CD4-positive, alpha-beta T cell treated with Interleukin-2 at 100 ng/mL for 4 hours (primary cell): ENCODE measurements around the gene RNF168.
"Not testable (repeated sequence)": the region's sequence is repeated elsewhere in the genome, so short reads cannot be mapped to it uniquely, and the experiment has no call there.

ENCODE experiments used
- DNase-seq: peaks from one replicate; pipeline ENCODE4 v3.0.0-alpha.2; 2020; ENCODE audit warnings: low spot score

The RNF168 gene

DNA sequence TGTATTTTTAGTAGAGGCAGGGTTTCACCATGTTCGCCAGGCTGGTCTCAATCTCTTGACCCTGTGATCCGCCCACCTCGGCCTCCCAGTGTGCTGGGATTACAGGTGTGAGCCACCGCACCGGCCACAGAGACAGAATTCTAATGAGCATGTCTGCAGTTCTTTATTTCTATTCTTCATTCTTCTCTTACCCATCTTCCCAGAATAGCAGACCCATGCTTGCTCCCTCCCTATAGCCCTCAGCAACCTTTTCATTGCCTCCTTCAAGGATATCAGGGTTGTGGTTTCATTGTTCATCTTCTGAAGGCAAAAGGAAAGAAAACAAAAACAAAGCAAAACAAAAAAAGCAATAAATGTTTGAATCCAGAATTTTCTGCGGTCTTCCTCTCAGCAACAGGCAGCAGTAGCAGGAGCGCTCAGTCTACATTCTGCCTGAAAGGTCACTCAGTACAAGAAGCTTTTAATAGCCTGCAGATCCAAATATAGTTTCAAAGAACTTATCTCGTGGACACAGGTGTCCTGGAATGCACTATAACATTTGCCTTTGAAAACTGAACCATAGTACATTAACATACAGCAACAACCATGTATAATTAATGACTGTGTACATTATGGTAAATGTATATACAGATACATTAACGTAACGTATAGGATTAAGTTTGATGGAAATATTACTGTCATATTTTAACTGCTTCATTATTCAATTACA is 11.5 kb upstream of the RNF168 start, which contains the start of gene SMCO1:
Gene SMCO1, minus strand, starts transcription at position 434 of the 709 bp plus-strand sequence. Its CDS starts 137 bp downstream, at position 297.
- no peak for DNase-seq

DNA sequence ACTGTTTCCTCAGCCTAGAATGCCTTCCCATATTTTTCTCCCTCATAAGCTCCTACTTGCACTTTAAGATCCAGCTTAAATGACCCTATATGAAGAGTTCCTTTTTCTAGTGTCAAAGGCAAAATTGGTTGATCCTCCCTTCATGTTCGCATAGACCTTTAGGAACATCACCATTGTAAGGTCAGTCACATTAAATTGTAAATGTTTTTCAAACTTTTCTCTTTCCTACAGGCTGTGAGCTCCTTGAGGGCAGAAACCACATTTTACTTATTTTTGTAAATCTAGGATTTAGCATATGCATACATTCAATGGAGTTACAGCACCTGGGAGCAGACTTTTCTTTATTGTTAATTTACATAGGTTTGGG is 10.8 kb upstream of the RNF168 start:
- no peak for DNase-seq

DNA sequence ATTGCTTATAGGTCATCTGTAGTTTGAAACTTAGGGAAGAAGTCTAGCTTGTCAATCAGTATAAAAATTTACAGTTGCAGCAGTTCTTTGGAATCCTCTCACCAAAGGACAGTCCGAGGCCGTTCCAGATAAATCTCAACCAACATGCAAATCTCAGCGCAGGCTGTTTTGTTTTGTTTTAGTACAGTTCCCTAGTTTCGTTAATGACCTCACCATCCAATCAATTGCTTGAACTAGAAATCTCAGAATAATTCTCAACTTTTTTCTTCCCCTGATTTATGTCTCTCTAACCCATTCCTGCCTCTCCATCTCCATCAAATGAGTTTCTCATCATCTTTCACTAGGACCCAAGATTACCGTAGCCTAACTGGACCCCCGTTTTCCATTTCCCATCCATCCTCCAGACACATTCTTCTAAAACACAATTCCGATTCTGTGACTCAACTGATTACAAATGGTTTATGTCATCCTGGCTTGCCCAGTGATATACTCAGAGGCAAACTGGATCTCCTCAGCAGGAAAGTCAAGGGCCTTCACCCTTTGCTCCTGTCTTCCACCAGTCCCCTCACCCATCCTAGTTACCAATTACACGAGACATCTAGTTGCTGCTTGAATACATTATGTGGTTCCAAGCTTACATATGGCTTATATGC is 10.3 kb upstream of the RNF168 start:
- no peak for DNase-seq

DNA sequence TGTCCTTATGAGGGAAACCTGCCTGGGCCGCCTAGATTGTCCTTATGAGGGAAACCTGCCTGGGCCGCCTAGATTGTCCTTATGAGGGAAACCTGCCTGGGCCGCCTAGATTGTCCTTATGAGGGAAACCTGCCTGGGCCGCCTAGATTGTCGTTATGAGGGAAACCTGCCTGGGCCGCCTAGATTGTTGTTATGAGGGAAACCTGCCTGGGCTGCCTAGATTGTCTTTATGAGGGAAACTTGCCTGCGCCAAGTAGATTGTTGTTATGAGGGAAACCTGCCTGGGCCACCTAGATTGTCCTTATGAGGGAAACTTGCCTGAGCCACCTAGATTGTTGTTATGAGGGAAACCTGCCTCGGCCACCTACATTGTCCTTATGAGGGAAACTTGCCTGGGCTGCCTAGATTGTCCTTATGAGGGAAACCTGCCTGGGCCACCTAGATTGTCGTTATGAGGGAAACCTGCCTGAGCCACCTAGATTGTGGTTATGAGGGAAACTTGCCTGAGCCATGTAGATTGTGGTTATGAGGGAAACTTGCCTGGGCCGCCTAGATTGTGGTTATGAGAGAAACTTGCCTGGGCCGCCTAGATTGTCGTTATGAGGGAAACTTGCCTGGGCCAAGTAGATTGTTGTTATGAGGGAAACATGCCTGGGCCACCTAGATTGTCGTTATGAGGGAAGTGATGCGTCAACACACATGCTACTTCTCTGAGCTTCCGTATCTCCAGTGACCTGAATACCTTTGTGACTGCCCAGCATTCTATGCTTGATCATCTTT is 8.3 kb upstream of the RNF168 start:
- not testable (repeated sequence) for DNase-seq

DNA sequence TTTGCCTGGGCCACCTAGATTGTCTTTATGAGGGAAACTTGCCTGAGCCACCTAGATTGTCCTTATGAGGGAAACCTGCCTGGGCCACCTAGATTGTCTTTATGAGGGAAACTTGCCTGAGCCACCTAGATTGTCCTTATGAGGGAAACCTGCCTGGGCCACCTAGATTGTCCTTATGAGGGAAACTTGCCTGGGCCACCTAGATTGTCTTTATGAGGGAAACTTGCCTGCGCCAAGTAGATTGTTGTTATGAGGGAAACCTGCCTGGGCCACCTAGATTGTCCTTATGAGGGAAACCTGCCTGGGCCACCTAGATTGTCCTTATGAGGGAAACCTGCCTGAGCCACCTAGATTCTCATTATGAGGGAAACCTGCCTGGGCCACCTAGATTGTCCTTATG is 7.5 kb upstream of the RNF168 start:
- not testable (repeated sequence) for DNase-seq

DNA sequence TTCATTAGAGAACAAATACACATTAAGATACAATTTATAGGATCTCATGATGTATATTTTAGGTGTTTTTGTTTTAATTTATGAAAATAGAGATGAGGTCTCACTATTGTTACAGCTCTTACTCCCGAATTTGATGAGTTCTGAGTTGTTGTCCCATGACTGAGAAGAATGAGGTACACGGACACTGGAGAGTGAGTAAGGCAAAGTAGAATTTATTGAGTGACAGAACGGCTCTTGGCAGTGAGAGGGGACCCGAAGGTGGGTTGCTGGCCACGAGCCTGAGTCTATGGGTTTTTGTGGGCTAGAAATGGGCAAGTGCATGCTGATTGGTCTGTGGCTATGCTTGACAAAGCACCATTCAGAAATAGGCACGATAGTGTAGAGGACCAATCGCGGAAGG is 3.1 kb upstream of the RNF168 start:
- DNase-seq = no peak

DNA sequence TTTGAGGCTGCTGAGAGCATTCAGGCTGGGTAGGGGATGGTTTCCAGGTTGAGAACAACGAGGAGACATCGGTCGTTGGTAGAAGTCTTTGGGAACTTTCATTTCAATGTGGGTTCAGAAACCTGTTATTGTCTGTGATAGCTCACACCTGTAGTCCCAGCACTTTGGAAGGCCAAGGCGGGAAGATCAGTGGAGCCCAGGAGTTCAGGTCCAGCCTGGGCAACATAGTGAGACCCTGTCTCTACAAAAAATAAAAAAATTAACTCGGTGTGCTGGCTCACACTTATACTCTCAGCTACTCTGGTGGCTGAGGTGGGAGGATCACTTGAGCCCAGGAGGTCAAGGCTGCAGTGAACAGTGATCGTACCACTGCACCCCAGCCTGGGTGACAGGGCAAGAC is 988 bp upstream of the RNF168 start:
- DNase-seq = no peak

DNA sequence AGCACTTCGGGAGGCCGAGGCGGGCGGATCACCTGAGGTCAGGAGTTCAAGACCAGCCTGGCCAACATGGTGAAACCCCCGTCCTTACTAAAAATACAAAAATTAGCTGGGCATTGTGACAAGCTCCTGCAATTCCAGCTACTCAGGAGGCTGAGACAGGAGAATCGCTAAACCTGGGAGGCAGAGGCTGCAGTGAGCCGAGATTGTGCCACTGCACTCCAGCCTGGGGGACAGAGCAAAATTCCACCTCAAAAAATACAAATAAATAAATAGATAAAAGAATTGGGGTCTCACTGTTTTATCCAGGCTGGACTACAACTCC is 470 bp upstream of the RNF168 start:
- DNase-seq = not testable (repeated sequence)

DNA sequence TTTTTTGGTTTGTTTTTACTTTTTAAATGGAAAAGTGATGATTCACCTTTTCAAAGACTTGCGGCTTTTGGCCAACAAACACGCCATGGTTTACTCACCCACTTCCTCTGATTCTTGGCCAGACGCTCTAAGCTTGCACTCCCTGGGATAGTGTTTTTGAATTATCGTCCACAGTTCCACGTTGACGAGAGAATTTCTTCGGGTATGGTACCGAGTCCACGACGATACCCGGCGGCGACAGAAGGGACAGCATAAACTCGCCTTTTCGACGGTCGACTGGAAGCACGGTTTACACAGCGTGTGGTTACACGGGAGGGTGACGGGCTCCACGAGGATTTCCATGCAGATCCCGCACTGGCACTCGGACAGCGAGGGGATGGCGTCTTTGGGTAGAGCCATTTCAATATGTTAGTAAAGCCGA is 783 bp downstream of the RNF168 start:
- DNase-seq = peak; percentile 83

DNA sequence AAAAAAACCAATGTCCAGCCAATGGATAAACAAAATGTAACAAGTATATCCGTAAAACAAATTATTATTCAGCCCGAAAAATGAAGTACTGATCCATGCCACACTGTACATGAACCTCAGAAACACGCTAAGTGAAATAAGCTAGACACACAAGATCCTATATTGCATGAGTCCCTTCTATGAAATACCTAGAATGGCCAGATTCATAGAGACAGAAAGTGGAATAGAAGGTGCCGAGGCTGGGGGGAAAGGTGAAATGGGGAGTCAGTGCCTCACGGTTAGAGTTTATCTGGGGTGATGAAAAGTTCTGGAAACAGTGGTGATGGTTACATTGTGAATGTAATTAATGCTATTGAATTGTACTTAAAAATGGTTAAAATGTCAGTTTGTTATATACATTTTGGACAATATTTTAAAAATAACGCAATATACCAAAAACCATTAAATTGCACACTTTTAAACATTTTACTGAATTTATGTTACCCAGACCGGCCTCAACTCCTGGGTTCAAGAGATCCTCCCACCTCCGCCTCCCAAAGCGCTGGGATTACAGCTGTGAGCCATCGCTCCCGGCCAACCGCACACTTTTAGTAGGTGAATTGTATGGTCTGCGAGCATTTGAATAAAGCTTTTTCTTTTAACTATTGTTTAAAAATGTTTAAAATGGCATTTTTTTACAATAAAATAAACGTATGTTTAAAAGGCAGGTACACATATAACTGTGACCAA is 2.1 kb downstream of the RNF168 start:
- DNase-seq = peak; percentile 62

DNA sequence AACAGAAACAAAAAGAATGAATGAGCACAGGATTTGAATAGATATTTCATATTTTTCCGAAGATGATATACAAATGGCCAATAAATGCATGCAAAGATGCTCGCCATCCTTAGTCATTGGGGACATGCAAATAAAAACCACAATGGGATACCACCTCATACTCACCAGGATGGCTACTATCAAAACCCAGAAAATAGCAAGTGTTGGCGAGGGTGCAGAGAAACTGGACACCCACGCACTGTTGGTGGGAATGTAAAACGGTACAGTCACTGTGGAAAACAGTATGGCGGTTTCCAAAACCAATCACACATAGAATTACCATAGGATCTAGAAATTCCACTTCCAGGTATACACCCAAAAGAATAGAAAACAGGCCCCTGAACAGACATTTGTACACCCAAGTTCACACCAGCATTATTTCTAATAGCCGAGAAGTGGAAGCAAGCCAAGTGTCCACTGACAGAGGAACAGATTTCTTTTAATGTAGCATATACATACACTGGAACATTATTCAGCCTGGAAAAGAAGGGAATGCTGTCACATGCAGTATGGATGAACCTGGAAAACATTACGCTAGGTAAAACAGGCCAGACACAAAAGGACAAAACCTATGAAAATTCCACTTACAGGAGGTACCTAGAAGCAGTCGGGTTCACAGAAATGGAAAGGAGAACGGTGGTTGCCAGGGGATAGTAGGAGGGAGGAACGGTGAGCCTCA is 3.6 kb downstream of the RNF168 start:
- DNase-seq = no peak

DNA sequence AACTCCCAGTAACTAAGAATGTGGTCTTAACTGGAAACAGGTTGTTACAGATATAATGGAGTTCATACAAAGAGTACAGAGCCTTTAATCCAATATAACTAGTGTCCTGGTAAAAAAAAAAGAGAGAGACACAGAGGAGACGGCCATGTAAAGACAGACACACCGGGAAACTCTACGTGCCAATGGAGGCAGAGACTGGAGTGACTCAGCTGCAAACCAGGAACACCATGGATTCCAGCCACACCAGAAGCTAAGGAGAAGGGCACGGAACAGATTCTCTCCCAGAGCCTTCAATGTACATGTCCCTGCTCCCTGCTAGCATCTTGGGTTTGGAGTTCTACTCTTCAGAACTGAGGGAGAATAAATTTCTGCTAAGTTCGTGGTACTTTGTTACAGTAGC is 4.5 kb downstream of the RNF168 start:
- DNase-seq = no peak

DNA sequence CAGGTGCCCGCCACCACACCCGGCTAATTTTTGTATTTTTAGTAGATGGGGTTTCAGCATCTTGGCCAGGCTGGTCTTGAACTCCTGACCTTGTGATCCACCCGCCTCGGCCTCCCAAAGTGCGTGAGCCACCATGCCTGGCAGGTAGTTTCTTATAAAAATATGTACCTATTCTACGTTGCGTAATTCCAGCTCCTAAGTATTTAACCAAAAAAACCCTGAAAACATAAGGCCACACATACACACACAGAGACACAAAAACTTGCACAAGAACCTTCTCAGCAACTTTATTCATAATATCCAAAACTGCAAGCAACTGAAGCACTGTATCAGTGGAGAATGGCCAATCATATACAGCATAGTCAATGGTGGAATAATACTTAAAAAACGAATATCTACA is 5.3 kb downstream of the RNF168 start:
- DNase-seq = no peak

DNA sequence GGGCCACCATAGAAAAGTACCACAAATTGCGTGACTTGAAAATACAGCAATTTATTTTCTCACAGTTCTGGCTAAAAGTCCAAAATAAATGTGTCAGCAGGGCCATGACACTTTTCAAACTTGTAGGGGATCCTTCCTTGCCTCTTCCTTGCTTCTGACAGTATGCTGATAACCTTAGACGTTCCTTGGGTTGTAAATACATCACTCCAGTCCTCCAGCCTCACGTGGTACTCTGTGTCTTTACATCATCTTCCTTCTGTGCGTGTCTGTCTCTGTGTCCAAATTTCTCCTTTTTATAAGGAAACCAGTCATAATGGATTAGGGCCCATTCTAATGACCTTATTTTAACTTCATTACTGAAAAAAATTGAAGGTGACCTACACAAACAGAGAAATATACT is 7.4 kb downstream of the RNF168 start:
- DNase-seq = no peak

DNA sequence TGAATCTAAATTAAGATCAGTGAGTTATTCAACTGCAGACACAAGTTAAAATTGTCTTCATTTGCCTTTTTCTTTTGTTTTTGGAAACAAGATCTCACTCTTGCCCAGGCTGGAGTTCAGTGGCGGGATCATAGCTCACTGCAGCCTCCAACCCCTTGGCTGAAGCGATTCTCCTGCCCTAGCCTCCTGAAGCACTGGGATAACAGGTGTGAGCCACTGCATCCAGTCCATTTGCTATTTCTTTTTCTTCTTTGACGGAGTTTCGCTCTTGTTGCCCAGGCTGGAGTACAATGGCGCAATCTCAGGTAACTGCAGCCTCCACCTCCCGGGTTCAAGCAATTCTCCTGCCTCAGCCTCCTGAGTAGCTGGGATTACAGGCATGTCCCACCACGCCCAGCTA is 10.3 kb downstream of the RNF168 start:
- DNase-seq = no peak

DNA sequence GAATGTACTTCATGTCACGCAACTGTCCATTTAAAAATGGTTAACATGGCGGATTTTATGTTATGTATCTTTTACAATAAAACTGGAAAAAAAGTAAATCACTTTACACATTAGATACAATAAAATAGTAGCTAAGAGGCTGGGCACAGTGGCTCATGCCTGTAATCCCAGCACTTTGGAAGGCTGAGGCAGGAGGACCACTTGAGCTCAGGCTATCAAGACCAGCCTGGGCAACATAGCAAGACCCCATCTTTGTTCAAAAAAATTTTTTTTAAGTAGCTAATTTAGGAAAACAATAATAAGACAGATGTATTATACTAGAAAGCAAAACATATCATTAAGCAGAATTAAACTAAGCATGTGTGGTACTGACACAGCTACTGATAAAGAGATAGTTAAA is 11.5 kb downstream of the RNF168 start:
- DNase-seq = no peak

DNA sequence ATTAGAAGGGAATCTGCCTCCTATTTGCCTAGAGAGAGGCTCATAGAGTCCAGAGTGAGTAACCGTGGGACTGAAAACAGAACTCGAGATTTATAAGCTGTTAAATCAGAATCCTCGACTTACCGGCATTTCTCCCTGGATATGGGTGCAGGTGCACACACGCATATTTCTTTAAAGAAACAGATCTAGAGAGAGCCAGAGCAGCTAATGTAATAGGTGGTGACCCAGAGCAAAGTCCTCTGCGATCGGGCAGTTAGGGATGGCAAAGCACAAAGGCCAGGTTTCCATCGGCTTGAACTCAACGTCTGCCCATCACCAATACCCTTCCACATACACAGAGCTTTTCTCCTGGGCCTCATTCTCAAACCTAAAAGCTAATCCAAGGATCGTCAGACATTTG is 13.8 kb downstream of the RNF168 start:
- no peak for DNase-seq

DNA sequence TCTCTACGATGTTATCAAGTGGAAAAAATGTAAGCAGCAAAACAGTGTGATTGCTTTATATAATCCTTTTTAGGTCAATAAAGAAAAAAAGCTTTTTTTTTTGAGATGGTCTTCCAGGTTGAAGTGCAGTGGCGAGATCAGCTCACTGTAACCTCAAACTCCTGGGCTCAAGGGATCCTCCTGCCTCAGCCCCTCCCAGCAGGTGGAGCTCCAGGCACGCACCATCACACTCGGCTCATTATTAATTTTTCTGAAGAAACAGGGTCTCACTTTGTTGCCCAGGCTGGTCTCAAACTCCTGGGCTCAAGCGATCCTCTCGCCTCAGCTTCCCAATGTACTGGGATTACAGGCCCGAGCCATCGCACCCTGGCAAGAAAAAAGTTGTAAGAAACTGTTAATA is 17.3 kb downstream of the RNF168 start:
- DNase-seq = peak; percentile 32

DNA sequence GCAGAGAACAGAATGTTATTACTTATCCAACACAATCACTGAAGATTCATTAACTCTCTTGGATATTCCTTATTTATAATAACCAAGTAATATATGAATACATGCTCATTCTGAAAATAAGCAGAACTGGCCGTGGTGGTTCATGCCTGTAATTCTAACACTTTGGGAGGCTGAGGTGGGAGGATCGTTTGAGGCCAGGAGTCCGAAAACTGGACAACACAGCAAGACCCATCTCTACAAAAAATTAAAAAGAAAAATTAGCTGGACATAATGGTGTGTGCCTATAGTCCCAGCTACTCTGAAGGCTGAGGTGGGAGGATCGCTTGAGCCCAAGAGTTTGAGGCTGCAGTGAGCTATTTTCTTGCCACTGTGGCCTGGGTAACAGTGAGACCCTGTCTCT is 25.9 kb downstream of the RNF168 start:
- DNase-seq = no peak

DNA sequence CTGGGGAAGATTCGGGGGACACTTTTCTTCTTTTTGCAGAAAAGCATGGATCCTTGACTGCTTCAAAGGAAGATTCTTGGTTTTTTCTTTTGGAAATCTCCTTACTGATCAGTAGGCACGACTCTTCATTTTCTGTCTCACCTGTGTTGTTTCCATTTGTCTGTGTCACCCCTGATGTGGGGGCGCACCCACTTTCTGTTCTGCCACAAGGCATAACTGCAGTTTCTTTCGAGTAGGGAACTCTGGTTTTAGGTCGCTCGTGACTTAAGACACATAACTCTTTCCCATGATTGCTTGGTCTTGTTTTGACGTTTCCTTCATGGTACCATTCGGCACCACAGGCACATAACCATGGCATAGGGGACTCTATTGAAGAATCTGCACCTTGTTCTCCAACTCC is 31.3 kb downstream of the RNF168 start:
- no peak for DNase-seq

DNA sequence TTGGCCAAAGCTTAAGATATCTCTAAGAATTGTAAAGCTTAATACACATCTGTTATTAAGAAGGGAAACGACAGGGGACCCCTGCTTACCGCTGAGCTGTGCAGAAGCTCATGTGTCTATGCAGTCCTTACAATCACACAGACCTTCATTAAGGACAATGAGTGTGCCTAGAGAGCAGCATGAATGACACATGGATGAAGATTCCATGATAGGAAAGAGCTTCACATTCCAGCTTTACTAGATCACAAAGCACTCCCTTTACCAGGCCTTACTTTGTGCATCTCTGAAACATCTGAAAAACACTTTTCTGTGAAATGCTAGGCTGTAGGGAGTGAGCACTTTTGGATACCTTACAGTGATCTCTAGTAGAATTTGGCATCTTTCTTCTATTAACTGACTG is 32.0 kb downstream of the RNF168 start:
- DNase-seq = no peak

DNA sequence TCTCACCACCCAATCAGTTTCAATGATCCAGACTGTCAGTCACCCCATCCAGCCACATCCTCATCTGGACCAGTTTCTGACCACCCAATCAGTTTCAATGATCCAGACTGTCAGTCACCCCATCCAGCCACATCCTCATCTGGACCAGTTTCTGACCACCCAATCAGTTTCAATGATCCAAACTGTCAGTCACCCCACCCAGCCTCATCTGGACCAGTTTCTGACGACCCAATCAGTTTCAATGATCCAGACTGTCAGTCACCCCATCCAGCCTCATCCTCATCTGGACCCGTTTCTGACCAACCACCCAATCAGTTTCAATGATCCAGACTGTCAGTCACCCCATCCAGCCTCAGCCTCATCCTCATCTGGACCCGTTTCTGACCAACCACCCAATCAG is 33.4 kb downstream of the RNF168 start:
- not testable (repeated sequence) for DNase-seq
